ENCODE measurements around the gene SELENBP1.
"Not testable (repeated sequence)": the region's sequence is repeated elsewhere in the genome, so short reads cannot be mapped to it uniquely, and the experiment has no call there.

The SELENBP1 gene

DNA sequence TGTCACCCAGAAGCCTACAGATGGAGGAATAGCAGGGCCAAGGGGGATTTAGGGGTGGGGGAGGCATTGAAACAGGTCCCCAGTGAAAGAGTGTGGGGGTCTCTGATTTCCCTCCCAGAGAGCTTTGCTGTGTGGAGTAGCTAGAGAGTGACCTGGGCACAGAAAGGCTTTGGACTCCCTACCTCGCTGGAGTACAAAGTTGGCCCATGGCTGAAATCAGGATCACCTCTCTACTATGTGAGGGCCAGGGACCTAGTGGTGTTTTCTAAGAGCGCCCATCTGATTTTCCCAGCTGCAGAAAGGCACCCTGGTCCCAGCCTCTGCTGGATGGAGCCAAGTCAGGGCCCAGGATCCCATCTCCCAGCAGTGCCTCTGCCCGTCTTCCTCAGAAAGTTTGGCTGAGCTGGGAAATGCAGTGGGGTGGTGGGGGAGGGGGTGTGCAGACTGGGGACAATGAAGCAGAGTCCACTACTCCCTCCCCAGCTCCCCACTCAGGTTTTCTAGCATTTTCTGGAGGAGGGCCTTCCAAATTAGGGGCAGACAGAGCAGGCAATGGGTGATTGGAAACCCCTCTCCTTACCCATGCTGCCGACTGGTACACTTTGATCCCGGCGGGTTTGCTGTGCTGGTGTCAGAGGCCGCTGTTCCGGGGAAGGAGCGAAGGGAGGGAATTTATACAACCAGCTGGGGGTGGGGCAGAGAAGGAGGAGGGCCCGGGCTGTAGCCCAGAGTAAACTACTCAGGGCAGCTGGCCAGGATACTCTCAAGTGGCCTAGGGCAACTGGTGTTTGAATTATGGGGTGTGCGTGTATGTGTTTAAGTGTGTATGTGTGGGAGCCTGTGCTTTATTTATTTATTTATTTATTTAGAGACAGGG, at the start of gene SELENBP1:
TSS of gene SELENBP1 (minus strand) at position 648 of the 877 bp plus-strand sequence. CDS start at position 584, 64 bp downstream.
- peak; percentile 80 for DNase-seq (ENCODE audit: low read depth, low spot score)

DNA sequence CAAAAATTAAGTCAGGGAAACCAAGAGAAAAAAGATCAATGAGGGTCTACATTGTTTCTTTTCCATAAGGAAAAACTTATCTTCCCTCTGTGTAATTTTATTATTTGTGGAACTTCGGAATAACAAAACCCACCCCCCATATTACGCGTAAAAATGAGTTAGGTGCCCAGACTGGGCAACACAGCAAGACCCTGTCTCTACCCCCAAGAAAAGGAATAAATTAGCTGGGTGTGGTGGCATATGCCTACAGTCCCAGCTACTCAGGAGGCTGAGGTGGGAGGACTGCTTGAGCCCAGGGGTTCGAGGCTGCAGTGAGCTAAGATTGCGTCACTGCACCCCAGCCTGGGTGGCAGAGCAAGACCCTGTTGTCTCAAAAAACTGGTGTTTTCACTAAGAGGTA, 47.3 kb upstream of the SELENBP1 start:
- DNase-seq (ENCODE audit: low read depth, low spot score) = no peak

DNA sequence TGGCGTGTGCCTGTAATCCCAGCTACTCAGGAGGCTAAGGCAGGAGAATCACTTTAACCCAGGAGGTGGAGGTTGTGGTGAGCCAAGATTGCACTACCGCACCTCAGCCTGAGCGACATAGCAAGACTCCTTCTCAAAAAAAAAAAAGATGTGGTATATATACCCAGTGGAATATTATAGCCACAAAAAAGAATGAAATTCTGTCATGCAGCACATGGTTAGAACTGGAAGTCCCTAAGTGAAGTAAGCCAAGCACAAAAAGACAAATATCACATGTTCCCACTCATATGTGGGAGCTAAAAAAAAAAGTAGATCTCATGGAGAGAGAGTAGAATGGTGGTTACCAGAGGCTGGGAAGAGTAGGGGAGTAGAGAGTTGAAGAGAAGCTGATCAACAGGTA, 45.6 kb upstream of the SELENBP1 start:
- no peak for DNase-seq (ENCODE audit: low read depth, low spot score)

DNA sequence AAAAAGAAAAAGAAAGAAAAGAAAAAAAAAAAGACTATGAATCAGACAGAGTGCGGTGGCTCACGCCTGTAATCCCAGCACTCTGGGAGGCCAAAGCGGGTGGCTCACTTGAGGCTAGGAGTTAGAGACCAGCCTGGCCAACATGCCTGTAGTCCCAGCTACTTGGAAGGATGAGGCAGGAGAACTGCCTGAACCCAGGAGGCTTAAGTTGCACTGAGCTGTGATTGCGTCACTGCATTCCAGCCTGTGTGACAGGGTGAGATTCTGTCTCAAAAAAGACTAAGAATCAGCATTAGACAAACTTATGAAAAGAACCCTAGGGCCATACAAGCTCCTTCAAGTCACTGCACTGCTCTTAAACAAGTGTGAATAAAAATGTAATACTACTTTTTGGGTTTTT, 43.7 kb upstream of the SELENBP1 start:
- DNase-seq (ENCODE audit: low read depth, low spot score) = peak; percentile 30

DNA sequence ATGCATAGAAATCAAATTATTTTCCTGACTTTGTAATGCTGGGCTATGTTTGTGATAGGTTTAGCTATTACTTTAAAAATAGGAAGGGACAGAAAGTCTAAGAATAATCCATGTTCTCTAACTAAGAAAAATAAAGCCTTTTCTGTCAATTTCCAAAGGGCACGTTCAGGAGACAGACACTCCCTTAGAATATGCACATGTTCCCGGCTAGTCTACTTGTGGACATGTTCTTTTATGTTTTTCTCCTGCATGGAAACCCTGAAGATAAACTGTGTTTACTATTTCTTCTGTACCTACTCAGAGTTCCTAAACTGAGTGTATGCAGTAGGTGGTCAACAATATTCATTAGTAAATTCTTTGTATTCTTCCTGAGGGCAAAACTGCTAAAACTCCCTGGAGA, 39.4 kb upstream of the SELENBP1 start:
- DNase-seq (ENCODE audit: low read depth, low spot score) = no peak

DNA sequence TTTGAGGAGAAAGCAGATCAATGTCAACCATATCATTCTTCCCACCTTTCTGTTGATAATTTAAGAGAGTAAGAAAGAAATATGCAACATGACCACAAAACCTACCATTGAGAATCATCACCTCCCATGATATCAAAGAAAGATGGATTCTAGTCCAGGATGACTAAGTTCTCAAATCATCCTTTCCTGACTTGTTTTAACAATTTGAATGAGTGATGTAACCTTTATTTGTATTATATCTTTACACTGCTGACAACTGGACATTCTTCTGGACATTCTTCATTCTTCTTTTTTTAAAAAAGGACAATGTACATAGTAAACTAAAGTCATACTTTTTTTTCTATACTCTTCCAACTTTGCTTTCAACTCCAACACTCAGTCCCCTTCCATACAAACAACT, 36.4 kb upstream of the SELENBP1 start:
- no peak for DNase-seq (ENCODE audit: low read depth, low spot score)

DNA sequence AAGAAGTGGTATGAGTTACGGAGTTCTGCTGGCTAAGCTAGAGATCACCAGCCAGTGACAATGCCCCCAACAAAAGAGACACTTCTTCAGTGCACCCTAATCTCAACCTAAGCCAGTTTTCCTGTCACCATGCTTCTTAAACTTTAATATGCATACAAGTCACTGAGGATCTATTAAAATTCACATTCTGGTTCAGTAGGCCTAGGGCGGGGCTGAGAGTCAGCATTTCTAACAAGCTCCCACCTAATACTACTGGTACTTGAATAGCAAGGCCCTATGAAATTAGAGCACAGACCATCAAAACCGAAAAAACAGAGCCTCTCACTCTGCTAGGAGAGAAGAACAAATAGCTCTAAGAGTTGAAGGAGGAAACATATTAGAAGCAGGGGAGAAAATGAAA, 34.8 kb upstream of the SELENBP1 start:
- DNase-seq (ENCODE audit: low read depth, low spot score) = no peak

DNA sequence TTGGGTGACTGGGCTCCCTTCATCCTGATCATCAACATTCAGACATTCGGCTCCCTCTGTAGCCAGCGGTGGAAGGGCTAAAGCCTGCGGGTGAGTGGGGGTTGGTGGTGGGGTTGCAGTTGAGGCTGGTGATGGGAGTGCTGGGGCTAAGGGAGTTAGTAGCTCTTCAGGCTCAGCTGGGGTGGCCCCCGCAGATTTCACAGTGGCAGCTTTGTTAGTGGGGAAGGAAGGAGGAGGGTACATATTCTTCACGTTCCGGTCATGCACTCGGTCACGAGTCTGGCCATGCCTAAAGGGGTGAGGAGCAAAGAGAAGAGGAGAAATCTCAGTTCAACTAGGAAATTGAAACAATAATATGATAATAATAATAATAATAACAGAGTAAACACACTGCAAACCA, 33.7 kb upstream of the SELENBP1 start:
- no peak for DNase-seq (ENCODE audit: low read depth, low spot score)

DNA sequence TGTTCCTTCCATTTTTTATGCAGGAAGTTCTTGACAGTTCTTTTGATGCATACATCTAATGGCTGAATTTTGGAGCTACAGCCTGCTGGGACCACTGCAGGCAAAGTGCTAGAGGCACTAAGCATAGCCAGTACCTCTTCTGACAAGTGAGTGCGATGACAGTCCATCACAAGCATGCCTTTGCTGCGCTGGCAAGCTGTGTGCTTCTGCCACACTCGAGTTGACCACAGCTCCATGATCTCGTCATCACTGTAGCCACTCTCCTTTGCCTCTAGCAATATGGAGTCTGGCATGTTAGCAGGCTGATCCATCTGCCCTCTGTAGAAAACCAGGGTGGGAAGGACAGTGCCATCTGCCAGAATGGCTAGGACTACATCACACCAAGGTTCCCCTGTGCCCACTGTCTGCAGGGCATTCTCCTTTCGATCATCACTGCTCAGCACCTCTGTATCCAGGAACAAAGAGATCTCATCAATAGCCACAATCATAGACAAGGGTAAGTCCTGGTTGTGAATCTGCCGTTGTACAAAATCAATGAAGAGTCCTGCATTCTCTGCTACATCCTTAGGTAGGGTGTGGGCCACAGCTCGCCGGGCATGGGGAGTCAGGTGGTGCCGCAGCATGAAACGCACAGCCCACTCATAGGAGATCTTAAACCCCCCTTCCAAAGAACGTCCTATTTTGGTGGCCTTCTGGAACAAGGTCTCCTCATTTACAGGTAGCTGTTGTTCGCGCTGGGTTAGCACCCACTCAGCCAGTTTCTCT, 32.9 kb upstream of the SELENBP1 start:
- no peak for DNase-seq (ENCODE audit: low read depth, low spot score)

DNA sequence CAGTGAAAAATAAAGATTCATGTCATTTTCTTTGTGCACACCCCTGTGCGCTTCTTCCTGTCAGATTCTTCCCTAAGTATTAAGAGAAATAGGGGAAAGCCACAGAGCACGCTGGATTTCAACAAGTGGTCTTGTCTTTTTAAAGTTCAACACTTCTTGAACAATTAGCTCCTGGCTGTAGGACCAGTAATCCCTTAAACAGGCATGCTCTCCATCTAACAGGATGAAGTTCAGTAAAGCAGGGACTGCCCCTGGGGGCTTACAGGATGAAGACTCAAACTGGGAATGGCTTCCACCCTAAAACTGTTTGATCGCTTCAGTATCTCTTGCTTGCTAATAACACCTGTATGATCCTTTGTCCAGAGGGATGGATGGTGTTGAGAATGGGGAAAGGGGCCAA, 31.1 kb upstream of the SELENBP1 start:
- DNase-seq (ENCODE audit: low read depth, low spot score) = no peak

DNA sequence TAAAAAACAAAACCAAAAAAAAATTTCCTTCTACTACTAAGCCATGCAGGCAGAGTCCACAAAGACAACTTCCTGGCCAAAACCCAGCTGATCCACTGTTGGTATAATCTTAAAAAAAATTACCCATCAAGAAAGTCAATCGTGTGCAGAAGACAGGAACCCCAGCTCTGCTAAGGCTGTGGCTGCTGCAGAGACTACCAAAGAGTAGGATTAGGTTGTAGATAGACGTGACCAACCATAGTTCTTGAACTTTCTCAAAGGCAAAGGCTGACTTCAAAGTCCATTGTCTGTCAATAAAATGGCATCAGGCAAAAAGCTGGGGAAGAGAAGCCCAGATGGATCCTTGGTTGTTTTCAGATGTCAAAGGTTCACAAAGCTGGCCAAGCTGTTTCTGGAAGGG, 30.3 kb upstream of the SELENBP1 start:
- DNase-seq (ENCODE audit: low read depth, low spot score) = no peak

DNA sequence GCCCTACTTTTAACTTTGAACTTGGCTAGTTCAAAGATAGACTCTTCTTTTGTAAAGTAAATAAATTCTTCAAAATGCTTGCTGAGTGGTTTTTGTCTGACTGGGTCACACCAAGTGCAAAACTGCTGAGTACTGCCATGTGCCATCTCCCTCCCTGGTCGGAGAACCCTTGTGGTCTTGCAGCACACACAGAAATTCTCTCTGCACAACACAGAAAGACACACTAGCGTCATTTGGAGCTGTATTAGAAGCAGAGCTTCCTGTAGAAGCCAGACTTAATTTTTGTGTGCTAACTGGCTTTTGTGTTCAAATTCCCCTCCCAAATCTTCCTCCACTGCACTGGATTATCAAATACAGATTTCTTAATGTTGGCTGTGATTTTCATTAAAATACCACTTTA, 29.4 kb upstream of the SELENBP1 start:
- DNase-seq (ENCODE audit: low read depth, low spot score) = no peak

DNA sequence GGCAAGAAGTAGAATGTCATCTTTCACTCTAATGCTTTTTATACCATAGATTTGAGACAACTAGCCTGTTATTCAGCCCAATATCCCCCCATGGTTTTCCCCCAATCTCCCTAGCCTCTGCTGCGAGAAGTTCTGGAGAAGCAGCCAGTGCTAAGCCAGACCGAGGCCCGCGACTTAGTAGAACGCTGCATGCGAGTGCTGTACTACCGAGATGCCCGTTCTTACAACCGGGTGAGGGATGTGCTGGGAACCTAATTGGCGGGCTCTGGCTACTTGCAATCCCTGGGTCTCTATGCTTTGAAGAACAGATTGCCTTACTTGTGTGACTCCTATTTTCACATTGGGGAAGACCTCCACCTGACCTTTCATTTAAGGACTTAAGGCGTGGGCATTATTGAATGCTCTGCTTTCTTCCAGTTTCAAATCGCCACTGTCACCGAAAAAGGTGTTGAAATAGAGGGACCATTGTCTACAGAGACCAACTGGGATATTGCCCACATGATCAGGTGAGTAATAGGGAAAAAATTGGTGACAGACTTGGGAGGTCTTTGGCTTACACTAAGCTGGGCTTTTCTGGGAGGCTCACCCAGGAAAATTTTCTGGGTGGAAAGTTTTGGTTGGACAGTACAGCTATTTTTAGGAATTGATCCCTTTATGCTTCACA, 28.8 kb upstream of the SELENBP1 start:
- peak; percentile 28 for DNase-seq (ENCODE audit: low read depth, low spot score)

DNA sequence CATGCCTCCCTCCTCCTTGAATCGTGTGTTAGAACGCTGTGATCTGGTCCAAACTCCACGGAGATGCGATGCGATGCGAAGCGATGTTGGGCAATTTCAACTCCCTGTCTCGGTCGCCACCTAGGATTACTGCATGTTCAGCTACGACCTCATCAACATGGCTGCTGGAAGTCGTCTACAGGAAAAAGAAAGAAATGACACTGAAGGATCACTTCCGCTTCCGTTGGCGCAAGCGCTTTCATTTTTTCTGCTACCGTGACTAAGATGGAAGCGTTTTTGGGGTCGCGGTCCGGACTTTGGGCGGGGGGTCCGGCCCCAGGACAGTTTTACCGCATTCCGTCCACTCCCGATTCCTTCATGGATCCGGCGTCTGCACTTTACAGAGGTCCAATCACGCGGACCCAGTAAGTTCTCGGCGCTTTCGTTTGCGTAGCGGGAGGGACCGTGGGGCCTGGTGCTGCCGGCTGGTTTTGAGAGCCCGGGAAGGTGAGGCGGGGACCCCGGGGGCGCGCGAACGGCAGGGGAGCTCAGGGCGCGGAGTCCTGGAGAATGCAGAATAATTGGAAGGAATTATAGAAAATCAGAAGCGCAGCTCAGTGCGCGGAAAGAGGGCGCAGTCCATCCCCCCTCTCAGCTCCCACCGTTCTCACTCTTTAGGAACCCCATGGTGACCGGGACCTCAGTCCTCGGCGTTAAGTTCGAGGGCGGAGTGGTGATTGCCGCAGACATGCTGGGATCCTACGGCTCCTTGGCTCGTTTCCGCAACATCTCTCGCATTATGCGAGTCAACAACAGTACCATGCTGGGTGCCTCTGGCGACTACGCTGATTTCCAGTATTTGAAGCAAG, 27.0 kb upstream of the SELENBP1 start, which contains the start of gene PSMB4:
TSS of gene PSMB4 (plus strand) at position 250 of the 848 bp plus-strand sequence. CDS start at position 265, 15 bp downstream.
- peak; percentile 95 for DNase-seq (ENCODE audit: low read depth, low spot score)

DNA sequence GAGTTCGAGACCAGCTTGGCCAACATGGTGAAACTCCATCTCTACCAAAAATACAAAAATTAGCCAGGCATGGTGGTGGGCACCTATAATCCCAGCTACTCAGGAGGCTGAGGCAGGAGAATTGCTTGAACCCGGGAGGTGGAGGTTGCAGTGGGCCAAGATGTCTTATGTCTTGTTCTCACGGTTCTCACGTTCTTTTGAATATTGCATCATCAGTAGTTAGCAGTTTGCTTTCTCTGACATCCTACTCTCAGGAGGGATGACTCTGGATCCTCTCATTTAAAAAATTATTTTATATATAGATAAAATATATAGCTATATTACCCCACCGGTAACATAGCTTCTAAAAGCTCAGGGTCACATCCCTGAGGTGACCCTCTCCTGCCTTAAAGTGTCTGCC, 23.8 kb upstream of the SELENBP1 start:
- DNase-seq (ENCODE audit: low read depth, low spot score) = not testable (repeated sequence)

DNA sequence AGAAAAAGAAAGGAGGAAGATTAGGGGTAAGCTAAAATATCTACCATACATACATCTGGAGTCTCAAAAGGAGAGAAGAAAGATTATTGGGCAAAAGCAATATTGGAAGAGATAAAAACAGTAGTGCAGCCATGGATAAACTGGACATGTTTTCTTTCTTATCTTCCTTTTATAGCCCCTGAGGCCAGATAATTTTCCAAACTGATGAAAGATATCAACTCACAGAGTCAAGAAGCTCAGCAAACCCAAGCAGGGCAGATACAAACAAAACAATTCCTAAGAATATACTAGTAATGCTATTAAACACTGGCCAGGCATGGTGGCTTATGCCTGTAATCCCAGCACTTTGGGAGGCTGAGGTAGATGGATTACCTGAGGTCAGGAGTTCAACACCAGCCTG, 21.1 kb upstream of the SELENBP1 start:
- DNase-seq (ENCODE audit: low read depth, low spot score) = no peak

DNA sequence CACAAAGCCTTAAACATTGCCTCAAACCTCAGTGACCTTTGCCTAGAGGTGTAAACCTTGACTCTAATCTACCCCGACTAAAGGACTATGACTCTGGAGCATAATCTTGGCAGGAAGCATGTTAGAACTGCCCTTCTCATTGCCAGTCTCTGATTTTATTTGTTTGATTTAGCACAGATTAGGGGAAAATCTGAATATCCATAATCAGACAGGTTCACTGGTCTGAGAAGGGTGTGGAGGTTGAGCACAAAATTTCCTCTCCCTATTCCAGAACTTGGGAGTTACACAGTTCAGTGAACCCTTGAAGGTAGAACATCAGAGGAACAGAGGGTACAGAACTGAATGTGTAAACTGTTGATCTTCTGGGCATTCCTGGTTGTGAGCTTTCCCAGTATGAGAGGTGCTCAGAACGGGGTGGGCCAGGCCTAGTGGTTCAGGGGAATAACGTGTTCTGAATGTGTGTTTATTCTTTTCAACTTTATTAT, 18.6 kb upstream of the SELENBP1 start:
- DNase-seq (ENCODE audit: low read depth, low spot score) = no peak

DNA sequence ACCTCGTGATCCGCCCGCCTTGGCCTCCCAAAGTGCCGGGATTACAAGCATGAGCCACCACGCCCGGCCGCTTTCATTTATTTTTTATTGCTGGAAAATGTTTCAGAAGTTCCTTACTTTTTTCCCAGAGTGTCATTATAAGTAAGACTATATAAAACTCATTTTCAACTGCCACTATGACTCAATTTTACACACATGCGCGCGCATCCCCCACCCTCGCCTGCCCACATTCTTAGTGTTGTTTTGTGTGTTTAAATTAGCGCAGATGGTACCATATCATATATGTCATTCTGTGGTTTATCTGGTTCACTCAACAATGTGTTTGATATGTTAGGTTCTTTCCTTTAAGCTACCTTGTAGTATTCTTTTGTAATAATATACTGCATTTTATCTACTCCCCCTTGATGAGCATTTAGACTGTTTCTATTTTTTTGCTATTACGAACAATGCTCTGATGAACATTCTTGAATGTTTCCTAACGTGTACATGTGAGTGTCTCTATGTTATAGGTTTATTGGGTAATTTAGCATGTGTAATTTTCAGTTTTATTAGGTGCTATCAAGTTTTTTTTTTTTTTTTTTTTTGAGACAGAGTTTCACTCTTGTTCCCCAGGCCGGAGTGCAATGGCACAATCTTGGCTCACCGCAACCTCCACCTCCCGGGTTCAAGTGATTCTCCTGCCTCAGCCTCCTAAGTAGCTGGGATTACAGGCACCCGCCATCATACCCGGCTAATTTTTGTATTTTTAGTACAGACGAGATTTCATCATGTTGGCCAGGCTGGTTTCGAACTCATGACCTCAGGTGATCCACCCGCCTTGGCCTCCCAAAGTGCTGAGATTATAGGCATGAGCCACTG, 17.9 kb upstream of the SELENBP1 start:
- not testable (repeated sequence) for DNase-seq (ENCODE audit: low read depth, low spot score)

DNA sequence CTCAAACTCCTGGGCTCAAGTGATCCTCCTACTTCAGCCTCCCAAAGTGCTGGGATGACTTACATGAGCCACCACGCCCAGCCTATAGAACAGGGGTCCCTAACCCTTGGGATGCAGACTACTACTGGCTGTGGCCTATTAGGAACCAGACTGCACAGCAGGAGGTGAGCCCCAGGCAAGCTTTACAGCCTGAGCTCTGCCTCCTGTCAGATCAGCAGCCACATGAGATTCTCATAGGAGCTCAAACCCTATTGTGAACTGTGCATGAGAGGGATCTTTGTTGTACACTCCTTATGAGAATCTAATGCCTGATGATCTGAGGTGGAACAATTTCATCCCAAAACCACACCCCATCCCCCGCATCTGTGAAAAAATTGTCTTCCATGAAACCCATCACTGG, 13.5 kb upstream of the SELENBP1 start:
- DNase-seq (ENCODE audit: low read depth, low spot score) = no peak

DNA sequence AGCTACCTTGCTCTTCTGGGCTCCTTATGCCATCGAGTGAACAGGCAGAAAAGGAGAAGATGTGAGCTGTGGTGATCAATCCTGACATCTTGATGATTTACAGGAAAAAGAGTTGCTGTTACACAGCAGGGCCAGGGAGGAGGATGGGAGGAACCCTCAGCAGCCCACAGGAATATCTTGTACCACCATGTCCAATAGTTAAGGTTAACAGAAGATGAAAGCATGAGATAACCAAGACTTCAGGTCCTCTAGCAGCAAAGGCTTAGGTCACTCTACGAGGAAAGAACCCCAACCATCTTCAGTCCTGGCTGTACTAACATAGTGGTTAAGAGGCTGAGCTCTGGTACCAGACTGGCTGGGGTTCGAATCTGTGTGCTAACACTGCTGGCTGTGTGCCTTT, 12.1 kb upstream of the SELENBP1 start:
- no peak for DNase-seq (ENCODE audit: low read depth, low spot score)
